ENCODE data around the gene SLC12A3.

The SLC12A3 gene

GRCh38 chr16:56941856-56942331, 76.9 kb downstream of the SLC12A3 start:
- no peak for DNase-seq (ENCODE audit: low read depth in 2 of 2, low spot score in 1 of 2)

DNA sequence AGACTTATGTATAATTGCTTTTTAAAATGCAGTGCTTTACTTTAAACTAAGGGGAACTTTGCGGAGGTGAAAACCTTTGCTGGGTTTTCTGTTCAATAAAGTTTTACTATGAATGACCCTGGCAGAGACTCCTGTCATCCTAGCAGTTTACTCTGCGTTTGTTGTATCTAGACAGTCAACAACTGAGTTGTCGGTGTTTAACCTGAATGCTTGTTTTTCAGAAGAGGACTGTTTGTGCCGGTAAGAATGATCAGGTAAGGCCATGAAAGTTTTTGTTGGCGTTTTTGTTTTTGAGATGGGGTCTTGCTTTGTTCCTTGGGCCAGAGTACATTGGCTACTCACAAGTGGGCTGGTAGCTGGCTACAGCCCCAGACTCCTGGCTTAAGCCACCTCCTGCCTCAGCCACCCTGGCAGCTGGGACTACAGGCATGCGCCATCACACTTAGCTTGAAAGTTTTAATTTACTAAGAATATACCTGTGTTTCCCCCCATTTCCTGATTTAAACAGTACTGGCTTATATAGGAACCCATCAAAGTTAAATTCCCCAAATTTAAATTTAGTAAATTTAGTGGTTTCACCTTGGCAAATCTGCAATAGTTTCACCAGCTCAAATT, 78.9 kb downstream of the SLC12A3 start:
- no peak for DNase-seq (ENCODE audit: low read depth in 2 of 2, low spot score in 1 of 2)

DNA sequence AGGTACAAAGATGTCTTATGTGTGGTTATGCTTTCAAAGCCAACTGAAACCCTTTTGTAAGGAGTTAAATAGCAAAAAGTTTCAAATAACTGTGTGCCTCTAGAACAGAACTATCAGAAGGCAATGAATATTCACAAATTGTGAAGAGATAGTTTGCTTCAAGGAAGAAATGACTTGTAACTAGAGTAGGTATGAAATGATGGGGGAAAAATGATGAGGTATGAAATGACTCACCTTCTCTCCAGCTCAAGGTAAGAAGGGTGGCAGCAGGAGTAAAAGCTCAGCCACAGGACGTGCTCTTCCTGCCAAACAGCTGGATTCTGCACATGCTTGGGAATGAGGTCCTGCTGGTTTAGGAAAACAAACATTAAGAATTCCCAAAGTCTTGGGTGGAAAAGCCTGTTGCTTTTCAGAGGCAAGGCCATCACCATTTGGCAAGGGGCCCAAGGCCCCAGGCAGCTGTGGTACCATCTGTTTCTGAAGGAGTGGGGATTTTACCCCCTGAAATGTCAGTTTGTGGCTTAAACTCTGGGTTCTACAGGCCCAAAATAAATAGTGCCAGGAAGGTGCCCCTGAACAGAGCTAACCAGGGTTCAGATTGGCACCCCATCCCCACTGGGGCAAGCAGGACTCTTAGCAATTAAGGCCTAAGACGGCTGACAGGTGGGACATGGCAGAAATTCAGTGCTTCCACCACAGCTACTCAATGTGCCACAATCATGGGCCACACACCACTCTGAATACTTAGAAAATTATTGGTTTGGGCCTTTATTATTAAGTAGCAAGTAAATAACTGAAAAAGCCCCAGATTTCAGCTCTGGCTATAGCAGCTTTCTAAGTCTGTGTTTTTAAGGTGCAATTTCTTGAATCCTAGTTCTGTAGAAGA, 80.2 kb downstream of the SLC12A3 start:
- DNase-seq (ENCODE audit: low read depth in 2 of 2, low spot score in 1 of 2) = no peak

DNA sequence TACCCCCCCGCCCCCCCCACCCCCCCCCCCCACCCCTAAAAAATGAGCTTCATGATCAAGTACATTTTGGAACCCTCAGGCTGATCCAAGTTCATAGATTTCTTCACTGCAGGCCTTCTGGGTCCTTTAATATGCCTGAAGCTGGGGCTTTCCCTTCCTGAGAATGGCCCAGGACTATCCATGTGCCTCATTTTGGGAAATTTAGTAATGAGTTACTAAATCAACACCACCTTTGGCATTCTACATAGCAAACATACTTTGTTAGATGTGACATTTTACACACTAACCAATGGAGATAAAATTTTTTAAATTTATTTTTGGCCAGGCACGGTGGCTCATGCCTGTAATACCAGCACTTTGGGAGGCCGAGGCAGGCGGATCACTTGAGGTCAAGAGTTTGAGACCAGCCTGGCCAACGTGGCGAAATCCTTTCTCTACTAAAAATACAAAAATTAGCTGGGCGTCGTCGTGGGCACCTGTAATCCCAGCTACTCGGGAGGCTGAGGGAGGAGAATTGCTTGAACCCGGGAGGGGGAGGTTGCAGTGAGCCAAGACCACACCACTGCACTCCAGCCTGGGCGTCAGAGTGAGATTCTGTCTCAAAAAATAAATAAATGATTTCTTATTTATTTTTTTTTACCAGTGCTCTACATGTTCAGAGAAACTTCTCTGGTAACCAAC, 81.0 kb downstream of the SLC12A3 start:
- no peak for DNase-seq (ENCODE audit: low read depth in 2 of 2, low spot score in 1 of 2)

DNA sequence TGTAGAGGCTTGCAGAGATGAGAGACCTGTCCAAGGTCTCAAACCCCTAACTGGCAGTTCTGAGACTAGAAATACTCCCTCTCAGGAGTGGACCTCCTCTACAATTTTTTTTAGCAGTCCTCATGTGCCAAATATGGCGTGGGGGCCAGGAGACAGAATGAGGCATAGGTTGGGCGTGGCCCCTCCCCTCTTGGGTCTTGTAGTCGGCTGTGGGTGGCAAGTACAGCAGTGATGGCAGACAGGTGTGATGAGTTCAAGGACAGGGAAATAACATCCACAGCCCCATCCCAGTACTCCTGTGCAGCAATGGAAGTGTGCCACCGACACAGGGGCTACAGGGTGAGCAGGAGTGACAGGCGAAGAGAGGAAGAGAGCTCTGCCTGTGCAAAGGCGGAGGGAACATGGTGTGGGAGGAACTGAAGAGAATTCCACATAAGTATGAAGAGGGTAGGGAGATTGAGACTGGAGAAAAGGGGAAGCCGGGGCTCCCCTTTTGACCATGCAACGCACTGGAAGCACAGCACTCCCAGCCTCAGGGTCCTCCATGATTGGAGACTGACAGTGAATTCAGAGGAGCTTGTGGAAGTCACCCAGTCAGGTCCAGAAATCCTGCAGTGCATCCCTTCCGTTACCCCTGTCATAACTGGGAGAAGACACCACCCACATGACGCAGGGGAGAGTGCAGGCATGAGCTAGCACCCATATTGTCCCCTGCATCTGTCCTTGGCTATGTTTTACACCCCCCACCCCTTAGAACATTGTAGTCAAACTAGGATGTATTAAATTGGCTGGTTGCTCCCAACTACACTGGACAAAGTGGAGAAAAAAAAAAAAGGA, 82.0 kb downstream of the SLC12A3 start:
- no peak for DNase-seq (ENCODE audit: low read depth in 2 of 2, low spot score in 1 of 2)

GRCh38 chr16:56947604-56947995, 82.6 kb downstream of the SLC12A3 start:
- no peak for DNase-seq (ENCODE audit: low read depth in 2 of 2, low spot score in 1 of 2)

DNA sequence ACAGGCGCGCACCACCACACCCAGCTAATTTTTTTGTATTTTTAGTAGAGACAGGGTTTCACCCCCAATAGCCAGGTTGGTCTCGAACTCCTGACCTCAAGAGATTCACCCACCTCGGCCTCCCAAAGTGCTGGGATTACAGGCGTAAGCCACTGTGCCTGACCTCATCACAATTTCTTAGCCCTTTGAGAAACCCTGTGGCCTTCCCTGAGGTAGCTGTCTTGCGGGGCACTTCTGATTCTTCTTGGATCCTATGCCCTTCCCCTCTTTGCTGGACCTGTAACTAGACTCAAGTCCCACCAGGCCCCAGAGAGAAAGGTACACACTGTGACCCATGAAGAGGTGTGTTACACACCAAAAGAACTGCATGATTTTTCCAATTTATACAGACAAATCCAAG, 83.2 kb downstream of the SLC12A3 start:
- DNase-seq (ENCODE audit: low read depth in 2 of 2, low spot score in 1 of 2) = no peak

- no peak for DNase-seq (ENCODE audit: low read depth in 2 of 2, low spot score in 1 of 2)
These were observed 85.0 kb downstream of the SLC12A3 start for GRCh38 chr16:56950051-56950450.

DNA sequence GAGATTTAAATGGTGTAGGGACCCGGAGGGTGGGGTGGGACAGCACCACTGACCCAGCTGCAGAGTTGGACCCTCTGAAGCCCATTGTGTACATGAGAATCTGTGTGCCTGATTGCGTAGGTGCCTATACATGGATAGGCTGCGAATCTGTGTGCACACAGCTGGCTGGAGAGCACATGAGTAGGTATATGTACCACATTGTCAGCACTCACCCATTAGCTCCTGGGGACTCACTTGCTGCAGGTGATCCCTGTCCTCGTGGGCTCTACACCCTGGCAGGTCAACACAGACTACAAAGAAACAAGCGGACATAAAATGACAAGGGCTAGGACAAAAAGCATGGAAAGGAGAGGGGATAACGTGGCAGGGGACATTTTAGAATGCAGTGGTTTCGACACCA, 85.4 kb downstream of the SLC12A3 start:
- DNase-seq (ENCODE audit: low read depth in 2 of 2, low spot score in 1 of 2) = no peak

DNA sequence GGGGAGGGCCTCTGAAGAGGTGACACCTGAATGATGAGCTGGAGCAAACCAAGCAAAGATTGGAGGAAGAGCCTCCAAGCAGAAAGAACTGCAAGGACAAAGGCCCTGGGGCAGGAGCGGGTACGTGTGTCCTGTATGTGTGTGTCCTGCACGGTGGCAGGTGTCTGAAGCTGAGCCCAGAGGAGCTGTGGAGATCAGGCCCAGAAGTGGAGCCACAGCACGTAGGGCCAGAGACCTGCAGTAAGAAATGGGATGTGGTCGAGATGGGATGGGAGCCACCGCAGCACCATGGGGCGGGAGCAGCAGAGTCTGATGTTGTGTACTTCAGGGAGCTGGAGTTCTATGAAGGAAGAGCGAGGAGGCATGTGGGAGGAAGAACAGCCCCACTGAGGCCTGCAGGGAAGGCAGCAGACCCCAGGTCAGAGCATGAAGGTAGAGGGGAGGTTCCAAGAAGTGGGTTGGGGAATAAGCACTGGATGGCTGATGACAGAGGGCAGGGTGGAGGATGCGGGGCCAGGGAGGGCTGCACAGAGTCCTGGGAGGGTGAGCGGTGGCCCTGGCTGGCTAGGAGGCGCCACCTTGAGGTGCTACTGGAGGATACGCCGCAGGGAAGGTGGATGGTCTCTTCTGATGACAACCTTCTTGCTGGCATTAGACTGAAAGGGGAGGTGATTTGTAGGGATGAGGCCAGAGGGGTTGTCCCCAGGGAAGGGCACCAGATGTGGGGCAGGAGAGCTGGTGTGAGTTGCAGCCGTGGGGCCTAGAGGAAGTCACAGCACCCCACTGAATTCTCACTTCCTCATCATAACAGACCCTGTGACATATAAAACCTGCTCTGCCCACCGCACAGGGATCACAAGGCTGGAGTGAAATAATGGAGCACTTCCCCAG, 86.1 kb downstream of the SLC12A3 start:
- DNase-seq (ENCODE audit: low read depth in 2 of 2, low spot score in 1 of 2) = peak in 1 of 2 donors; percentile 34

DNA sequence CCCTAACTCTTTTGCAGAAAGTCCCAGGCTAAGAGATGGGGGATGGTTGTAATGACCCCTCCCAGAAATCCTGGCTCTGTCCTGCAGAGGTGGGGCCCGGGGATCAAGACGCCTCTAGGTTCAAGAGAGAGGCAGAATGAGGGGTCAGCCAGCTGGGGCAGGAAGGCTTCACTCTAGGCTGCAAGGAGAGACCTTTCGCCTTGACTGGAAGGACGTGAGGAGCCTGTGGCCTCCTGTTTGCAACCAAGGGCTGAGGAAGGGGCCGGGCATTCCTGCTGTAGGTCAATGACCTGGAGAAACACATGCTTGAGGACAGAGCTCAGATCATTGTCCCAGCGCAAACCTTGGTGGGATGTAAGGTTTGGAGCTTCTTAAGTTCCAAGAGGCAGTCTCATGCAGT, 88.0 kb downstream of the SLC12A3 start:
- no peak for DNase-seq (ENCODE audit: low read depth in 2 of 2, low spot score in 1 of 2)

- no peak for DNase-seq (ENCODE audit: low read depth in 2 of 2, low spot score in 1 of 2)
These were observed 91.1 kb downstream of the SLC12A3 start for GRCh38 chr16:56956076-56956475.

- no peak for DNase-seq (ENCODE audit: low read depth in 2 of 2, low spot score in 1 of 2)
These were observed 91.7 kb downstream of the SLC12A3 start for GRCh38 chr16:56956756-56957155.

DNA sequence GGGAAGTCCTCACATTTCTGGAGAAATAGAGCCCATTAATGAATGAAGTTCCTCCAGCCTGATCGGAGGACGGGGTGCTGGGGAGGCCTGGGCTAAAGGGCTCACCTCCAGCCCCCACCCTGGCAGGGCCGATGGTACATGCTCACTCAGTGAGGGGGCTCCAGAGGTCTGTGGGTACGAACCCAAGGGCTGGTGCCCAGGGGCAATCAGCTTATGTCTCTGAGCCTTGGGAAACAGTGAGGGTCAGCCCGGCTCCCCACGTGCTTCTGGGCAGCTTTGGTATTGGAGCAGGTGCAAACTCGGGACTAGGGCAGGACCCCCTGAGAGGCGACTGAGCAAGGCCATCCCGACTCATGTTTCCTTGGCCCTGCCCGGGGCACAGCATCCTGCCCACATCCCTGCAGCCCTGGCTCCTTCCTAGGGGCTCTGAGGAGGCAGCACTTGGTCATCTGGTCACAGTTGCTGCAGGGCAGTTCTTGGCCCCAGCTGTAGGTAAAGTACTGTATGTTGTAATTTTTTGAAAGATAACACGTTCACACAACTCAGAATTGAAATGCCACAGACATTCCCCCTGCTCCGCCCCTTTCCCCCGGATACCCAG, 95.8 kb downstream of the SLC12A3 start:
- DNase-seq (ENCODE audit: low read depth in 2 of 2, low spot score in 1 of 2) = no peak

DNA sequence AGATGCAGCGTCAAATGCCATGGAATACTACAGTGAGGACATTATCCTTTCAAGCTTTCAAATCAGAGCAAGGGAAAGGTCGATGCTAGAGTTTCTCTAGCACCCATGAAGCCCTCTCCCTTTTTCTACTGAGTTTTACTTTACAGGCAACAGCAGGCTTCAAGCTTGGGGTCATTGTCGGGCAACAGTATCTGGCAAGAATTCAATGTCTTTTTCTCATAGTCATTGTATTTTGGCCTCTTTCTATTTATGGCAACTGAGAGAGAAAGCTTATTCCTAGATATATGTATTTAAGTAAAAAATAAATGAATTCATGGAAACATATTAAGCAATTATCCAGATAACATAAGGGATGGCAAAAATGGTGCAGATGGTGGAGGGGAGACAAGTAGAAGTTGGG, 96.4 kb downstream of the SLC12A3 start:
- DNase-seq (ENCODE audit: low read depth in 2 of 2, low spot score in 1 of 2) = no peak

GRCh38 chr16:56961851-56962281, 96.9 kb downstream of the SLC12A3 start, which contains the start of gene CETP:
Gene CETP (plus strand): TSS chr16:56961950. CDS start chr16:56961980, 30 bp downstream.
- no peak for DNase-seq (ENCODE audit: low read depth in 2 of 2, low spot score in 1 of 2)

DNA sequence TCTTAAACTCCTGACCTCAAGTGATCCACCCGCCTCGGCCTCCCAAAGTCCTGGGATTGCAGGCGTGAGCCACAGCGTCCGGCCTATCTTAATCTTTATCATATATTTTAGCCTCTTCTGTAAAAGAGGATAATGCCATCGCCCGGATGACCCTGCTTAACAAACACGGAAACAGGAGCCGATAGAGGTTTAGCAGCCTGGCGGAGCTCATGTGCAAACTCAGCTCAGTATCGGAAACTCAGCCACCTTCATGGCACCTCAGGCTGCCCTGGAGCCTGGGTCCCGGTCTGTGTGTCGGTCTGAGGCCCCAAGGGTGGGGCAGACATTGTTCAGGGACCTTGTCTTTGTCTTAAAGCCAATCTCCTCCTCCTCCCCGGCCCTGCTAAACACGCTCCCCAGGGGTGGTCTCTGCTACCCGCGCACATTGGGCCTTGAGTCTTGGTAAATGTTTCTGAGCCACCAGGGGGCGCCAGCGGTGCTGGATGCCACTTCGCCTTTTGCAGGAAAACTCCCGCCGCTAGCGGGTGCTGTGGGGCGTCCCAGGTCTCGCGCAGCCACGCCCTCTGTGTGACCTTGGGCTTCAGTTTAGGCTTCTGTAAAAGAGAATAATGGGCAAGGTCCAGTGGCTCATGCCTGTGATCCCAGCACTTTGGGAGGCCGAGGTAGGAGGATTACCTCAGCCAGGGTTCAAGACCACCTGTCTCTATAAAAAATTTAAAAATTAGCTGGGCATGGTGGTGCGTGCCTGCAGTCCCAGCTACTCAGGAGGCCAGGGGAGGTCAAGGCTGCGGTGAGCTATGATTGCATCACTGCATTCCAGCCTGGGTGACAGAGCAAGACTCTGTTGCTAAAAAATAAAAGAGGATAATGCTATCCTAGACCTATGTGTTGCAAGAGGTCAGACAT, 99.5 kb downstream of the SLC12A3 start:
- DNase-seq (ENCODE audit: low read depth in 2 of 2, low spot score in 1 of 2) = peak; percentile 90 to 92
